Measurements from ENCODE around the gene FOXB1.

The FOXB1 gene

DNA sequence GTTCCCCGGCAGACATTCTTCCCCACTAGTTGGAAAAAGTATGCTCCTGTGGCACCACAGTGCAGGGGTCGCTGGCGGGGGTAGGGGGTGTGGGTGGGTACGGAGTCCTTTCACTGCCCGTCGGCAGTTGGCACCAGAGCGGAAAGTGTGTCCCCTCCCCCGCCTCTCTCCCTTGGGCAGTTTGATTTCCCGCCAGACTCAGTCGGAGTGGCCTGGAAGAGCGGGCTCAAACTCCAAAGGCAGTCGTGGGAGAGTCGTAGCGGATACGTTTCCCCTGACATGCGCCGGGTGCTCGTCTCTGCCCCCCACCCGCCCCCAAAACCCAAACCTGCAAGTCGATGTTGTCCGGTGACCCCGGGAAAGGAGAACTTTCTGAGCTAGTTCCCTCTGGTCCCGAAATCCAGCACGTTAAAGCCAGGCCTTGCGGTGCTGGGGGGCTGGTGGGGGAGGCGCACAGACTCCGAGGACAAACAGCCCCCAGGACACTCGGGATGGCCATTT is 4.4 kb upstream of the FOXB1 start:
- DNase-seq = no peak

DNA sequence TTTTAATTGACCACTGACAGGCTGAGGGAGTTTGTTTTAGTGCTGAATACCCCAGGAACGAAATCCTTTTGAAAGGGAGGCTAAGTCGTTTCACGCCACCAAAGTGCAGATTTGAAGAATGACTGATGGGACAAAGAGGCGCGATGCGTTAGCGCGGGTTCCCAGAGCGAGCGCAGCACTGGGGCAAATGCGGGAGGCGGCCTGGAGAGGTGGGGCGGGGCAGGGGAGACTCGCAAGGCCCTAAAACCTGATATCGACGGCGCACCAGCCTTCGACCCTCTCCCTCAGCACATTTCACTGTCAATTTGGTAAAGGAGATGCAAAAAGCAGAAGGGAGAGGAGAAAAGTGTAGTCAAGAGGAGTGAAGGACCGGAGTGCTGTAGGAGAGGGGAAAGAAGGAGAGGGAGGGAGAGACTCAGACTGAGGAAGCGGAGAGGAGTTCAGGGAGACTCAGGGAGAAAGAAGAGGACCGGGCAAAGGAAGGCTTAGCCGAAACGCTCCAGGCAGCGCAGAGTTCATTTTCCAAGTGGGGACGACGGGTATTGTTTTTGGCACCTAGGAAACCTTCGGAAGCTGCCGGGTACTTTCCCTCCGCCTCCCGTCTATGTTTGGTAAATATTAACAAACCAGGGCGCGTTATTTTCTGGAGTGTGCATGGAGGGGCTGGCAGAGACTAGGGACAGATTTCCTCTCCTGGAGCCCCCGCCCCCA is 3.8 kb upstream of the FOXB1 start:
- DNase-seq = no peak

DNA sequence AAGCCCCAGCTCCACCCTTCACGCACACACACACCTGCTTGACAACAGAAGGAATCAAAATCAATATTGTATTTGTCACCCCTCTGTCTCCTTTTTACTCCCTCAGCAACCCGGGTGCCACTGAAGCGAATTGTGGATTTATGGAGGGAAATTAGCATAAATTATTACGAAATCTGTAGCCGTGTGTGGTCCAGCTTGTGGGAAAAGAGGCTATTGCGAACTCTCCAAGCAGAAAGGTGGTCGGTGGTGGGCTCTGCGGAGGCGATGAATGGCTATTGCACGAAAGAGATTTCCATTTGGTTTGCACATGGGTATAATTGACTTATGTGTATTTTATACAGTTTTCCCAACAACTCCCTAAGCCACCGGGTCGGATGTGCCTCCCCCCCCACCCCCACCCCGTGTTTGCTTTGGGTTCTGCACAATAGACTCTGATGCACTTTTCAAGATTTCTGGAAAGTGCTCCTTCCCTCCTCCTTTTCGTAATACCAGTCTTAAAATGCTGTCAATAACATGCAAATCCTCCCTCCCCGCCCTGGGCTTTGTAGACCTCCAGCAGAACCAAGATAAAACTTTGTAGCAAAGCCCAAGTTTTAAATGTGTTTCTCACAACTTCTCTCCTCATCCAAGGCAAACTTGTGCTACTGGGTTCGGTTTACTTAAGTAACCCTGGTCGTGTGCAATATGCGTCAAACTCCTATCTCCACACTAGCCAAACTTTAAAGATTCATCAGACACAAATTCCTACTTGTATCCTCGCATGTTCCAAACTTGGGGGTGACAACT is 3.1 kb upstream of the FOXB1 start:
- DNase-seq = no peak

DNA sequence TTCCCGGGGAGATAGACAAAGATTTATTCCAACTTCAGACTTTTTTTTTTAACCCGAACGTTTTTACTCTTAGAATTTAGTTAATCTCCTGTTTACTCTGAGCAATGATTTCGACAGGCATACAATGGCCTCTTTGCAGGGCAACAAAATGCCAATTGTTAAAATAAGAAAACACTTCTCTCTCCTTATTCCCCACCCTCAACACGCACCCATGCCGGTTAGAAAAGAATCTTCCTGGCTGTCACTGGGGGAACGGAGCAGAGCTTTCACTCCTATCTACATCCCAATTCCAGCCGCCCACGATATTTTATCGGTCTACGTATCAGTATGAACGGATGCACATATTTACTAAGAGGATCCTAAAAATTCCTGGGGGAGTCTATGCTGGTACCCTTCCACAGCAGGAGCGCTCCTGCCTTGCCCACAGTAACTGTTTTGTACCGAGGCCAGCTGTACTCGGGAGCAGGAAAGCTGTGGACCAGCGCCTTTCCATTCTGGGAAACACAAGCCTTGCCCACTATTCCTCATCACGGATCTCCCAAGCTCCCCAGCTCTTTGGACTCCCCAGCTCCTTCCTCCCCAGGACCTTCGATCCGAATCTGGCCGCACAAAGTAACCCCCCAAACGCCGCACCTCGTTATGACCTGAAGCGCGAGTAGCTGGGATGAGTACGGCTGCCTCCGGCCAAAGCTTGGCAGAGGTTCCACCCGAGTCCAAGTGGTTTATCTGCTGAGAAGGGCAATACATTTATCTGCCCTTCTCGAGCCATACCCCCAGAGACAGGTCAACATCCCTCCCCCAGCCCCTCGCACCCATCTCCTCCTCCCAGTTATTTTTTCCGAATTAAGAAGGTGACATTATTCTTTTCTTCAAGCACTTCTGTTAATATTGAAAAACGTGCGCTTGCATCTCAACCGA is 2.2 kb upstream of the FOXB1 start:
- DNase-seq = no peak

- DNase-seq = no peak
Observed at GRCh38 chr15:60002528-60003218, 1.4 kb upstream of the FOXB1 start.

DNA sequence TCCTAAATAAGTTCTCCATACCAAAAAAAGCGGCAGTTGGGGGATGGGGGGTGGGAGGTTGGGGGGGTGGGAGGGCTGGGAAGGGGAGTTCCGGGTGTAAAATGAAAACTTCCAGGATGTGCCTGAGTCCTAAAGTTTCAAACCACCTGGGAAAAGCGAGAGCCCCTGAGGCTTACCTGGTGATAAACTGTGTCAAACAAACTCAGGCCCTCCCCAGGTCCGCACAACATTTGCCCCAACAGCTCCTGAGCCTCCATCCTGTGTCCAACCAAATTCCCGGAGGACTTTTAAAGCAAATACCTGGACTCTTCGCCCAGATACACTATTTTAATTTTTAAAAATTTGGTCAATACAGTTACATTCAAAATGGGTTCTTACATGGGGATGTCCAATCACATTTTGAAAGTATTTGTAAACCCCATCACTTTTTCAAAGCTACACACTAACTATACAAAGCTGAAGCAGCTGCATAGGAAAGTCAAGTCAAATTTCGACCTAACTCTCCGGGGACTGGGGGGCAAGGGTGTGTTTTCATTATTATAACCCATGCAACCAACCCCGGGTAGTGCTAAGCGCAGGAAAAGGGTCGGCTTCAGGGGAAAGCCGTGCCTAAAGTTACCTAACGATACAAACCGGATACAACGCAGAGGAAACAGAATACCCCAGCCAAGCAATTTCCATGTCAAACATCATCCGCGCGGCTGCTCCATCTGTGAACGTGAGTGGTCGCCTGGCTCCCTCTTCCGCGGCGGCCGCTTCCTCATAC is 685 bp upstream of the FOXB1 start:
- DNase-seq = no peak

DNA sequence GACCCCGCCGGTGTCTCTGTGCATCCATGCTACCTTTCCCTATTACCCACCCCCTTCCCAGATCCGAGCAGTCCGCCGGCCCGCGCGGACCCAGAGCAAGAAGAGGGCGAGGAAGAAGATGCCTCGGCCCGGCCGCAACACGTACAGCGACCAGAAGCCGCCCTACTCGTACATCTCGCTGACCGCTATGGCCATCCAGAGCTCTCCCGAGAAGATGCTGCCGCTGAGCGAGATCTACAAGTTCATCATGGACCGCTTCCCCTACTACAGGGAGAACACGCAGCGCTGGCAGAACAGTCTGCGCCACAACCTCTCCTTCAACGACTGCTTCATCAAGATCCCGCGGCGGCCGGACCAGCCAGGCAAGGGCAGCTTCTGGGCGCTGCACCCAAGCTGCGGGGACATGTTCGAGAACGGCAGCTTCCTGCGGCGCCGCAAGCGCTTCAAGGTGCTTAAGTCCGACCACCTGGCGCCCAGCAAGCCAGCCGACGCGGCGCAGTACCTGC is 788 bp downstream of the FOXB1 start:
- no peak for DNase-seq

DNA sequence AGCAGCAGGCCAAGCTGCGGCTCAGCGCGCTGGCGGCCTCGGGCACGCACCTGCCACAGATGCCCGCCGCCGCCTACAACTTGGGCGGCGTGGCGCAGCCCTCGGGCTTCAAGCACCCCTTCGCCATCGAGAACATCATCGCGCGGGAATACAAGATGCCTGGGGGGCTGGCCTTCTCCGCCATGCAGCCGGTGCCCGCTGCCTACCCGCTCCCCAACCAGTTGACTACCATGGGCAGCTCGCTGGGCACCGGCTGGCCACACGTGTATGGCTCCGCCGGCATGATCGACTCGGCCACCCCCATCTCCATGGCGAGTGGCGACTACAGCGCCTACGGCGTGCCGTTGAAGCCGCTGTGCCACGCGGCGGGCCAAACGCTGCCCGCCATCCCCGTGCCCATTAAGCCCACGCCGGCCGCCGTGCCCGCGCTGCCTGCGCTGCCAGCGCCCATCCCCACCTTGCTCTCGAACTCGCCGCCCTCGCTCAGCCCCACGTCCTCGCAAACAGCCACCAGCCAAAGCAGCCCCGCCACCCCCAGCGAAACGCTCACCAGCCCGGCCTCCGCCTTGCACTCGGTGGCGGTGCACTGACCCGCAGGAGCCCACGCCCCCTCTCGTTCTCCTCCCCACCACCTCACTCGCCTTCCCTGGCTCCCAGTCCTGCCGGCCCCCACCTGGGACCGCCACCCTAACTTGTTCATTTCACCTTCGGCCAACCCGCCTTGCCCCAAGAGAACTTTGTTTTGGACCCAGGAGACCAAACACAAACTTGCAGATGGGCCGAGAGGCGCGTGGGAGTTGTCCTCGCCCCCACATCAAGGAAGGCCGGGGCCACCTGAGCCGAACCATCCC is 1.5 kb downstream of the FOXB1 start:
- no peak for DNase-seq

- peak; percentile 35 for DNase-seq
Observed at GRCh38 chr15:60006203-60006862, 2.2 kb downstream of the FOXB1 start.

DNA sequence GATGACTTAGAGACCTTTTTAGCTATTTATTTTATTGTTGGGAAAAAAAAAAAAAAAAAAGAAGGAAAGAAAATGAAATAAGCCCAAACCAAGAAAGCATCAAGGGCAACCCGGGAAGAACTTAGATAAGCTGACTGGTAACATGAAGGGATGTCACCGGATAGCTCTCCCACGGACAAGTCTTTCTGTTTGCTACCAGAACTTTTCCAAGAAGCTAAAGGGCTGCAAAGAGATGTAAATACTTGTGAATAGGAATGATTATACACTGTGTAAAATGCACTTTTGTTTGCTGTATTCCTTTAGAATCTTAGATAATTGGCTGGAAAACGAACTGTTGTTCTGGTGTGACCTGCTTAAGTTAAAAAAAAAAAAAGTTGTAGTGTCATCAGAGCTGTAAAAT is 2.8 kb downstream of the FOXB1 start:
- DNase-seq = no peak

- no peak for DNase-seq
Observed at GRCh38 chr15:60009124-60009960, 5.2 kb downstream of the FOXB1 start.

DNA sequence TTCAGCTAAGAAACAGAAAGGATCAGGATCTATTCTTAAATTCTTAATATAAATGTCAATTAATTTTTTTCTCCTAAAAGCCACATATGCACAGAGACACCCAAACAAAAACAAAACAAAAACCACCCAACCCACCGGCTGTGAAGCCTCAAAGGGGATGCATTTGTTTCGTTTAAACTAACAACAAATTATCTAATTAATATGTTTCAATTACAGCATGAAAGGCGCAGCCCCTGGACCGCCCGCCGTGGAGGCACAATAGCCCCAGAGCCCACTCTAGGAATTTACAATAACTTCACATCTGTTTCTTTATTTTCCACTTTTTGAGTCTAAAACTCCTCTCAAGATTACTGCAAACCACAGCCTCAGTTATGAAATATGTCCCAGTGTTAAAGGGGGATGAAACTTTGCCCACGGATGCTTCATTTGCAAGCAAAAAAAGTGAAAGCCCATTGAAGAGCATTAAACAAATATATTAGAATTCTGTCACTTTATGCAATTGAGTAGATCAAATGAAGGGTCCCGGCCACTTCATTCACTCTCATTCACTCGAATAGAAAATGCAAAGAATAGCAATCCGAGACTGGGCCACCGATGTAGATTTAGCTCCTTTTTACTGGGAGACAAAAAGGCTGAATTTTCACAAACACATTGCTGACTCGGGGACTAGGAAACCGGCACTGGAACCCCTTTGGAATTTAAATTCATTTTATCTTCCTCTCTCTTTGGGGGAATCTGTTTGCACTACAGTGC is 6.0 kb downstream of the FOXB1 start:
- no peak for DNase-seq

GRCh38 chr15:60010858-60011257 is 6.7 kb downstream of the FOXB1 start:
- DNase-seq = no peak

GRCh38 chr15:60012695-60013094 is 8.6 kb downstream of the FOXB1 start:
- DNase-seq = no peak

DNA sequence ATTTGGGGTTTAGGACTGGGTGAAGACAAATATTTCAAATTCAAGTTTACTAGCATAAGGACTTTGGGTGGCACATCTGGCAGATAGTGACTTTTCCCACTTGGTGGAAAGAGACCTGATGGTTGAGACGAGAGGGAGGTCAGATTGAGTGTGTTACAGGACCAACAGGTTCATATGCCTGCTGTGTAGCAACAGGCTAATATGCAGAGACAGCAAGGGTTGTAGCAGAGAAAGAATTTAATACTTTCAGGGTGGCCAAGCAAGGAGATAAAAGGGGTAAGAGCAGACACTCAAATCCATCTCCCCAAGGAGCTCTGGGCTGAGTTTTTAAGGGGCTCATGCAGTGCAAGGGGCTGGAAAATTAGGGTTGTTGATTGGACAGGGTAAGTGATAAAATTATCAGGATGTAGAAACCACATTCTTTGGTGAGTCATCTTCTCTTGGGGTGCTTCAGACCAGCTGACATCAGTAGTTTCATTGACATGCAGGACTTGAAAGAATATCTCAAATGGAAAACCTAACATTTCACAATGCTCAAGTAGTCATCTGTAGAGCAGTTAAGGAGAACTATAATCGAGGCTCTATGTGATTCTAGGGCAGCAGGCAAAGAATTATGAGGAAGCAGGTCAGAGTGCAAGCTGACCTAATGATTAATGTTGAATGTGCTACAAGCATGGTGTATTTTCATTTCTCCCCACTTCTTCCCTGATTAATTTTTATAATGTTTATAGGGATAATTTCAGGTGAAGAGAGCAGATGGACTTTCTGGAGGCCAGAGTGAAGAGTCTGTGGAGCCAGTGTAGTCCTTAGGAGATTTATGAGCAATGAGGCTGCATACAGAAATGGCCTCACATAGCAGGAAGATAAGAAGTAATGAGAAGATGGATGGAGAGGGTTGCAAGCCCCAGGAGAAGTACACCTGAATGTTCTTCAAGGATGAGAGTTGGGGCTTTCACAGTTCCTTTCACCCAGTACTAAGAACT is 13.7 kb downstream of the FOXB1 start:
- no peak for DNase-seq

DNA sequence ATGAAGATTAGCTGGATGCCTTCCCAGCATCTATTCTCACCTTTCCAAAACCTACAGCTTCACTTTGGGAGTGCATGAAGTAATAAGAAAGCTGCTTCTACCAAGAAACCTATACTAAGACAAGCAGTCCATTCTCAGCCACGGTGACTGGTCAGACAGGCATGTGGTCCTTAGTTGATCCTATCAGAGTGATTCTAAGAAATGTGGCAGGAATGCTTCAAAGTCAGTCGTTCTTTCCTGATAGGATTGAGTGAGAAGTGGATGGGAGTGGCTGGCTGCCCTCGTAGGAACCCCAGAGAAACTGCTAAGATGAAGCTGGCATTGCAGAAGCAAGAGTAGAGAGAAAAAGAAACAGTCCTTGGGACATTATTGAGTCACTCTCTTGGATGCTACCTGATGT is 16.6 kb downstream of the FOXB1 start:
- no peak for DNase-seq

All from effector CD4-positive, alpha-beta T cell (primary cell).